Raji (cell line): Measurements from ENCODE around the gene GPATCH2L.
A peak's percentile ranks its signal among the peaks of the same experiment; 100 is the strongest.

ENCODE experiments used
- POLR2A ChIP-seq: IDR thresholded peaks from 2 replicates; pipeline ENCODE4 v1.6.1; 2011; ENCODE audit warnings: low read depth, low read length, control low read depth; ENCODE audit not compliant: insufficient read depth

The GPATCH2L gene

DNA sequence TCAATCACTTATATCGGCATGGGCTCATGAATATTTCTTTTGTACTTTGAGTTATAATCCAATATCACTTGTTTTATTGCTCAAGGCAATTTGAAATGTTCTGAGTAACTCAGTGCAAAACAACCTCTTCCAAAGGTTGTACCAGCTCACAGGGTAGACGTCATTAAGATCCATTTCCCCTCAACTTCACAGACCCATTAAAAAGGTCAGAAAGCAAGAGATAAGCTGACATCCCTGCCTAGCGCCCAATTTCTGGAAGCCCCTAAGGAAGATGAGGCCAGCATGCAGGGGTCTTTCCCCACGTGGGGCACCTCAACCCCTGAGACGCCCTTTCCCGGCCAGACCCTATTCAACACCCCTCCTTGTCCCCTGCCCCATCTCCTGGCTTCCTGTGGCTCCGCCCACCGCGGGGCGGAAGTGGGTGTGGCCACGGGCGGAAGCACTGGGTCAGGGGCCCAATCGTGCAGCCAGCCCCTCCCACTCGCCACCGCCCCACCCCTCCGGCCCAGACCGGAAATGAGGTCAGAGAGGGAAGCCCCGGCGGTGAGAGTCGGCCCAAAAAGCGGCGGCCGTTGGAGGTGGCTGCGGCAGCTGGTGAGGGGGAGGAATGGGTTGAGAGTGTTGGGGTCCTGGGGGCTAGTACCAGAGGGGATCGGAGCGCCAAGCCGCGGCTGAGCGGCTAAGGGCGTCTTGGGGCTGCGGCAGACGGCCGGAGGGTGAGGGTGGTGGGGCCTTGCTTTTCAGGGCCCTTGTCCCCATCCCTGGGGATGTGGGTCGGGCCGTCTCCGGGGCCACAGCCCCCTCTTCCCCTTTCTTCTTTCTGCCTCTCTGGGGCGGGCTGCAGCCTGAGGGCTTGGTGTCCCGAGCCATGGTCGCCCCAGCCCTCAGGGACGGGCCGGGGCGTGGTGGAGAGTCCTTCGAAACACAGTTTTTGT is at the start of gene GPATCH2L:
Gene GPATCH2L, plus strand, starts transcription at position 525 of the 935 bp plus-strand sequence. CDS start 2,442 bp downstream, outside the sequence.
- TF ChIP-seq POLR2A = peak; percentile 80

GRCh38 chr14:76104802-76105355 is 46.8 kb upstream of the GPATCH2L start:
- TF ChIP-seq POLR2A = no peak

DNA sequence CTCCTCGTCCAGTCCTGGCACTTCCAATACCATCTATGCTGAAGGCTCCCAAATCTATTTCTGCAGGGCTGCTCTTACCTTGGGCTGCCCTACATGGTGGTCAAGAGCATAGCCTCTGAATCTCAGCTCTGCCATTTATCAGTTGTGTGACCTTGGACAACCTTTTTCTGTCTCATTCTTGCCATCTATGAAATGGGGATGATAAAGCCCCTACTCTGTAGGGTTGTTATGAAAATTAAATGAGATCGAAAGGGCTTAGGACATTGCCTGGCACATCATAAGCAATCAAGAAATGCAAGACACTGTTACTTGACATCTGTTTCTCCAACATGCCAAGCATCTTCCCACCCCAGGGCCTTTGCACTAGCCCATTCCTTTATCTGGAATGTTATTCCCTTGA is 45.5 kb upstream of the GPATCH2L start:
- no peak for TF ChIP-seq POLR2A

DNA sequence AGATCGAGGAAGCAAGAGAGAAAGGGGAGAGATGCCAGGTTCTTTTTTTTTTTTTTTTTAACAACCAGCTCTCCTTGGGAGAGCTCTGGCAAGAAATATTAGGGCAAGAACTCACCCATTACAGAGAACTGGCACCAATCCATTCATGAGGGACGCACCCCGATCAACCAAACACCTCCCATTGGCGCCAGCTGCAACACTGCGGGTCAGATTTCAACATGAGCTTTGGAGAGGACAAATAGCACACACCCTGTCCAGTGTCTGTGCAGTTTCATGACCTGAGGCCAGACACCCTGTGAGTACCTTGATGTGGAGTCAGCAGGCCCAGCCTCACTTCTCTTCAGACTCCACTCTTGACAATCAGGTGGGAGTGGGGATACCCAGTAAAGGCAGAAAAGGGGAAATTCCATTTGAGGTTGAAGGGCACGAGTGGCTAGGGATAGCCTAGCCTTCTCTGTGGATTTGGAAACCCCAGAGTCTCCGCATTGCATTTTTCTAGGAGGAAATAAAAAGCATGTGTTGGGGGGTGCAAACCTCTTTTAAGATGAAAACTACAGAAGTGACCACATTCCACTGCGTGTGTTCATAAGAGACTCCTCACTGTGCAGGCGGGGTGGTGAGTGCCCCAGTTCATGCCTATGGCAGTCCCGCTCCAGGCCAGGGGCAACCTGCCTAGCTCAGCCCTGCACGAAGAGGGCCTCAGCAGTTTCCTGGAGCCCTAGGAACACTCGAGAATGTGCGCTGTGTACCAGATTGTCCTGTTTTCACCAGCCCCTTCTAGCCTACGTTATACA is 42.4 kb upstream of the GPATCH2L start:
- no peak for TF ChIP-seq POLR2A

GRCh38 chr14:76112889-76113624 is 38.7 kb upstream of the GPATCH2L start:
- no peak for TF ChIP-seq POLR2A

GRCh38 chr14:76113691-76114090 is 38.0 kb upstream of the GPATCH2L start:
- no peak for TF ChIP-seq POLR2A

DNA sequence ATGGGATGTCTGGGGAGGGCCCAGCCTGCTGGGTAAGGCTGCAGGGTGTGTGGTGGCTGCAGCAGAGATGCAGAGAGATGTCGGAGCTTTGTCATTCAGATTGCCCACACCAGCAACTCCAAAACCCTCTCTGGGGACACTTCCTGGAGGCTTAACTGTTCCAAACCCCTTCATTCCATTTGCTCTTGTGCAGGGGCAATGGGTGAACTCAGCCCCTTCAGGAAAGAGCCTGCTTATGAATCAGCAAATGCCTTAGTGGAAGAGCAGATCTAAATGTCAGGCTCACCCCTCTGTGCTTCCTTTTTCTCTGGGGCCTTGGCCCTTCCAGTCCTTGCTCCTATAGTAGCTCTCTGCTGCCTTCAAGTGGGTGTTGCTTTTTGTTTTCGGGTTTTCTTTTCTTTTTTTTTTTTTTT is 36.7 kb upstream of the GPATCH2L start:
- TF ChIP-seq POLR2A = no peak

- no peak for TF ChIP-seq POLR2A
These were observed 33.8 kb upstream of the GPATCH2L start for GRCh38 chr14:76117789-76118484.

DNA sequence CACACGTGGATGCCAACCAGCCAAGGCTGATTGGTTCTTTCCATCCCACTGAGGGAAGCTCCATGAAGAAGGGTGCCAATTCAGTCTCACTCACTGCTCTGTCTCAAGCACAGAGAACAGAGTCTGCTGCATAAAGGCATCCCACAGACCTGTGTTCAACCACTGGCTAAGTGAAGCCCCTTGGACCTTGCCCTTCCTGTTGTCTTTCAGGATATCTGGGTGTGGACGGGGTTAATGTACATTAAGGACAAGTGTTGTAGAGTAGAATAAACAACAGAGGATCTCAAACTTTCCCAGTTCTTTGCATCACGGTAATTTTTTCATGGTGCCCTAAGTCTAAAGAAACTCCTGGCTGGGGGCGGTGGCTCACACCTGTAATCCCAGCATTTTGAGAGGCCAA is 33.1 kb upstream of the GPATCH2L start:
- TF ChIP-seq POLR2A = no peak

DNA sequence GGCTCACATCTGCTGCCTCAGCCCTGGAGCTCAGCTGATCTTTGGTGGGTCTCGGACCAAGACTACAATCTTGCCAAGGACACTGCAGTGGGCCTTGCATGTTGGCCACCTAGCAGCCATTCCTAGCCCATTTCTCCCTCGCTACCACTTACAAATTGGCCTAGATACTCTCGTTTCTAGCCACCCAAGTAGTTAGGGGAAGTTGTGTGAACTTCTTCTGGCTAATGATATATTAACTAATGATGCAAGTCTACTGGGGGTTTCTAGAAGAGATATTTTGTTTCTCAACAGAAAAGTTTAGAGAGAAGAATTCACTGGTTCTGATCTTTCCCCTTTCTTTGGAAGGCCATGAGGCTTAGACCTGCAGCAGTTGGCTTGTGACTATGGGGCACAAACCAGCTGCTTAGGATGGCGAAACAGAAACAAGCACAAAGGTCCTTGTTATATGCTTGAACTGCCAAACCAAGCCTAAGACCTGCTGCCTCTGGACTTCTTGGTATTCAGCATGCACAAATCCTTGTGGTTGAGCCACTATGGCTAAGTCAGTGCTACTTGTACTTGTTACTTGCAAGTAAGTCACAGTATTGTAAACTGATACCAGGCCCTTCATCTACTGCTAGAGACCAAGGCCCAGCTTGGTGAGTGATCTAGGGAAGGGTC is 30.5 kb upstream of the GPATCH2L start:
- TF ChIP-seq POLR2A = no peak

DNA sequence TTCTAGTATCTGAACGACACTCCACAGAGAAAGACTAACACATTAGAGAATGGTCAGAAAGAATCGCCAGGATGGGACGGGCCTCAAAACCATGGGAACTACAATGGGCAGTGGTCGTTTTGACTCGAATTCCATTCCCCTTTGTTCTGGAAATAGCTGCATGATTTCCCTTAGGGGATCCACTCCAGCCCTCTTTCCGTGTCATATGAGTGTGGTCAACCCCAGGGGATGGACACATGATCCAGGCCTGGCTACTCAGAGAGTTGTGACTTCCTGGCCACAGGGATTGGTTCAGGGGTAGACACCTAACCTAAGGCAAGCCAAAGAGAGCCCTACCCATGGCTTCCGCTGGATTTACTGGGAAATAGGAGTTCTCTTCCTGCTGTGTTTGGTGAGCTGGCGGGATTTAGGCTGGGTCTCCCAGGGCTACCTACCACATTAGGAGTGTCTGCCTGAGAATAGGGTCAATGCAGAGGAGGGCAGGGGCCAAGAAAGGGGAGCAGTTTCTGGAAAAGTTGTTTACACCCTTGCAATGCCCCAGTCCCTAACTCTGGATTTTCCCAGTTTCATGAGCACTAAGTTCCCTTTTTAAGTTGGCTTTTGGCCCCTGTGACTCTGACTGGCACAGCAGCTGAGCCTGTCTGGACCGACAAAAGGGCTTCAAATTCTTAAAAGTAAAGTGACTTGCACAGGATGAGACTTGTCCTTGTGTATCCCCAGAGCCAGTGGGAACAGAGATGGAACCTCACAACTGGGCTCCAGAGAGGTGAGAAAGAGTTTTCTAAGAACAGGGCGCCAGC is 28.1 kb upstream of the GPATCH2L start:
- TF ChIP-seq POLR2A = no peak

GRCh38 chr14:76125511-76125910 is 26.2 kb upstream of the GPATCH2L start:
- TF ChIP-seq POLR2A = no peak

DNA sequence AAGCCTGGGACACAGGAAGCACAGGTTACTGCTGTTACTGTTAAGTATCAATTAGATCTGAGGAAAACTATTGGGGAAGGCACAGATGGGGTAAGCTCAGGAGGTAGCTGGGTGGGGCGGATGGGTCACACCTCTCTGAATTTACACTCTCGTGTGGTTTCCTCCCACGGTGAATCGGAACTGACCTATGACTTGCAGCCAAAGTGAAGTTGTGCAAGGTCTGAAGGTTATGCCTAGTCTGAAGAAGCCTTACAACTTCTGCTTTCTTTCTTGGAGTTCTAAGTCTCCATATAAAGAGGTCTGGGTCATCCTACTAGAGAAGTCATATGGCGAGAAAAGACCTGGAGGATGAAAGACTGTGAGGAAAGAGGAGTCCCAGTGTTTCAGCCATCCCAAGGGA is 25.6 kb upstream of the GPATCH2L start:
- TF ChIP-seq POLR2A = no peak

- TF ChIP-seq POLR2A = no peak
These were observed 21.7 kb upstream of the GPATCH2L start for GRCh38 chr14:76129851-76130576.
